HG02571 (cell line): ENCODE measurements around the gene STAT5A.
"Not testable (repeated sequence)": the region's sequence is repeated elsewhere in the genome, so short reads cannot be mapped to it uniquely, and the experiment has no call there.

Experiments
- ATAC-seq: cut with Tn5 transposase; IDR thresholded peaks from one replicate; pipeline ENCODE4 v1.9.1; 2021; ENCODE audit warnings: mild to moderate bottlenecking, moderate library complexity; ENCODE audit not compliant: unreplicated experiment

STAT5A gene

DNA sequence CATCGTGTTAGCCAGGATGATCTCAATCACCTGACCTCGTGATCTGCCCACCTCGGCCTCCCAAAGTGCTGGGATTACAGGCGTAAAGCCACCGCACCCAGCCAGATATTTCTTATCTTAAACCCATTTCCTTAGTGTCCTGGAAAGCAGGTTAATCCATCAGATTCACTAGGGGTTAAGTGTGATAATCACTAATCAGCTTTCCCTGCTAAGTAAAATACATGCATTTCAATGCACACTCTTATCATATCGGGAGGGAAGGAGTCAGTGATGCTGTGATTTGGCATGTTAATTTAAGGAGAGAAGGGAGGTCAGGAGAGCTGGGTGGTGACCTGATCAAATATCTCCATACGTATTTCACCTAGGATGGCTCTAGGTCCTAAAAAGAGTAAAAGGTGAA lies 70.8 kb downstream of the STAT5A start:
- no peak for ATAC-seq

DNA sequence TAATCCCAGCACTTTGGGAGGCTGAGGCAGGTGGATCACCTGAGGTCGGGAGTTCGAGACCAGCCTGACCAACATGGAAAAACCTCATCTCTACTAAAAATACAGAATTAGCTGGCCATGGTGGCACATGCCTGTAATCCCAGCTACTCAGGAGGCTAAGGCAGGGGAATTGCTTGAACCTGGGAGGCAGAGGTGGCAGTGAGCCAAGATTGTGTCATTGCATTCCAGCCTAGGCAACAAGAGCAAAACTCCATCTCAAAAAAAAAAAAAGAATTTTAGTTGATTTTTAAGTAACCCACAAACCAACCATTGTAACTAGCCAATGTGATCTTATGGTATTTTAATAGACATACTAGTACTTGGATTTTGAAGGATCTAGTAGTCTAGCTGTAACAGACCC lies 72.1 kb downstream of the STAT5A start:
- ATAC-seq = not testable (repeated sequence)
